Ovary (tissue), 9 donors: ENCODE measurements around the gene TRAPPC5. TPM values are rescaled to one million over a fixed set of nuclear protein-coding genes. Genes with fewer than 3 reads are reported as not detected.

Experiments used
- DNase-seq, 5 donors: peaks; one replicate each; pipeline ENCODE4 v3.0.0-alpha.2; 2019 to 2020
- H3K27ac ChIP-seq, 2 donors: fragments of 200-600 bp; one replicate each; pipeline versions ENCODE4 v1.5.1 to v1.8.0; 2019 to 2022
- H3K27me3 ChIP-seq: fragments of 200-600 bp; one replicate; pipeline ENCODE4 v1.8.0; 2022
- H3K36me3 ChIP-seq: fragments of 200-600 bp; sonication (generic); one replicate; pipeline ENCODE4 v1.5.1; 2019
- H3K4me1 ChIP-seq: one replicate; pipeline ENCODE4 v1.8.1; 2013; ENCODE audit warnings: mild to moderate bottlenecking, moderate library complexity; ENCODE audit not compliant: insufficient read depth
- H3K4me3 ChIP-seq: fragments of 200-600 bp; sonication (generic); one replicate; pipeline ENCODE4 v1.5.1; 2017
- H3K9me3 ChIP-seq, 2 donors: fragments of 200-600 bp in 1 of 2; sonication (generic) in 1 of 2; one replicate each; pipeline versions ENCODE4 v1.5.1 to v1.8.1; 2013 to 2019; ENCODE audit warnings: mild to moderate bottlenecking in 1 of 2, moderate library complexity in 1 of 2
- CTCF ChIP-seq, 3 donors: fragments of 450-650 bp in 2 of 3; fragments of 200-600 bp in 1 of 3; IDR thresholded peaks; one replicate each; pipeline versions ENCODE4 v1.5.1 to v1.8.0; 2016 to 2022; ENCODE audit warnings: antibody characterized with exemption in 3 of 3, mild to moderate bottlenecking in 1 of 3
- EP300 ChIP-seq: sonication (generic); formaldehyde crosslinking; IDR thresholded peaks from one replicate; pipeline ENCODE4 v1.6.1; 2017; ENCODE audit warnings: antibody characterized with exemption
- POLR2A ChIP-seq: fragments of 450-650 bp; IDR thresholded peaks from one replicate; pipeline ENCODE4 v1.6.1; 2017; ENCODE audit warnings: antibody characterized with exemption, mild to moderate bottlenecking, moderate library complexity
- WGBS, 3 donors: extraction: QIAGEN DNeasy Blood & Tissue Kit in 1 of 3; methylation state at CpG; one replicate each; pipeline versions ENCODE4 v1.1.5 to v1.1.7; 2013 to 2017; 5-methylcytosine and 5-hydroxymethylcytosine counted together
- intact Hi-C, 4 donors: fragments of 100-400 bp; cut with DNase I; formaldehyde crosslinking; loops; one replicate each; pipeline versions ENCODE4 v1.11.0 to v1.15.1; 2022 to 2023
- polyA plus RNA-seq, 2 donors: library from polyadenylated mRNA; stranded (reverse); fragments of 200-250 nt in 1 of 2; fragments of 350-450 nt in 1 of 2; fragmentation: Illumina TruSeq in 1 of 2; extraction: RNeasy Lipid Tissue Mini Kit (QIAGEN cat#74804) in 1 of 2; gene quantifications; one replicate each; pipeline ENCODE4 v1.2.3, GENCODE V29; 2013 to 2014
- total RNA-seq, 7 donors: library from RNA; depleted of rRNA in 2 of 7; stranded (reverse); fragments of >200 nt in 2 of 7; fragmentation: NEBNext Ultra II Directional in 3 of 7; extraction: Animal tissue kit (Norgen Biotek cat#: 25700) in 3 of 7; gene quantifications; one replicate each; pipeline versions ENCODE4 v1.1.0 to v1.2.4, GENCODE V29; 2016 to 2023
- donor health status: DM: no; HTN: no; CAD: no; lungs with moderate emphysema.
- donor health status: DM: no; HTN: no; CAD: no.
- donor health status: Bipolar disorder and iron deficiency.
- donor health status: DM: yes; HTN: yes; CAD: no.
- donor health status: DM: no; HTN: no; CAD: no.
- donor health status: DM: yes; HTN: yes; CAD: no.

The TRAPPC5 gene
- total and polyA plus RNA-seq, 9 donors, result 0.32 to 111 (median 66.5) TPM

- DNase-seq, result no peak
- H3K9me3 ChIP-seq, result no peaks in the 10 kb centered on the region
- no peak overlapping the region for H3K27ac ChIP-seq
- H3K27me3 ChIP-seq, result no peaks in the 10 kb centered on the region
- intact Hi-C loops, result loop anchor here in 1 of 4 donors (10.0 kb wide), 1 partner anchor 315 kb away; no protein-coding TSS in a partner anchor
- H3K36me3 ChIP-seq, result no peaks in the 10 kb centered on the region
- no peaks in the 10 kb centered on the region for H3K4me1 ChIP-seq
- H3K4me3 ChIP-seq, result no peak overlapping the region
- 1% methylated on average over 31 to 43 of the region's 43 CpGs for WGBS, 3 donors
- no peak for TF ChIP-seq EP300
- TF ChIP-seq POLR2A, result no peak
- TF ChIP-seq CTCF (IDR thresholded peaks at IDR 0.05), result no peak
Measured at GRCh38 chr19:7670150-7670783, 10.4 kb upstream of the TRAPPC5 start.

DNA sequence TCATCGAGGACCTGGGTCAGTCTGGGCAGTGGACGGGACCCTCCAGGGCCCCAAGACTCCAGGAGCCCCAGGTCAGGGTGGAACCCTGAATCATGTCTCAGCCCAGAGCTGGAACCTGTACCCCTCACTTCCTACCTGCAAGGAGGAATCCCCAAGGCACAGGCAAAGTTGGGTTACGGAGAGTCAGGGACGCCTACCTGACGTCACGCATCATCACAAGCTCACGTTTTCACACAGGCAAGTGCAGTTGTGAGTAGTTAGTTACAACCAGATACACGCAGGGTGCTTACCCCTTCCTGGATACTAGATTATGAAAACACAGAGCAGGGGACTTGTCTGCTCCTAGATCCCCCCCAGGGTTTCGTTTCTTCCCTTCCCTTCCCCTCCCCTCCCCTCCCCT is 9.8 kb upstream of the TRAPPC5 start:
- Histone ChIP-seq H3K27me3 (no peaks in the 10 kb centered on the region), H3K27ac (no peak overlapping the region), H3K4me3 (no peak overlapping the region), H3K4me1 (no peaks in the 10 kb centered on the region), H3K9me3 (no peaks in the 10 kb centered on the region), H3K36me3 (no peaks in the 10 kb centered on the region)
- TF ChIP-seq POLR2A, result no peak
- no peak for TF ChIP-seq CTCF (IDR thresholded peaks at IDR 0.05)
- 15 to 30% (median 29%) methylated on average over 9 of the region's 9 CpGs for WGBS, 3 donors
- no peak for DNase-seq
- intact Hi-C loops, result loop anchor here in 1 of 4 donors (10.0 kb wide), 1 partner anchor 316 kb away; no protein-coding TSS in a partner anchor

DNA sequence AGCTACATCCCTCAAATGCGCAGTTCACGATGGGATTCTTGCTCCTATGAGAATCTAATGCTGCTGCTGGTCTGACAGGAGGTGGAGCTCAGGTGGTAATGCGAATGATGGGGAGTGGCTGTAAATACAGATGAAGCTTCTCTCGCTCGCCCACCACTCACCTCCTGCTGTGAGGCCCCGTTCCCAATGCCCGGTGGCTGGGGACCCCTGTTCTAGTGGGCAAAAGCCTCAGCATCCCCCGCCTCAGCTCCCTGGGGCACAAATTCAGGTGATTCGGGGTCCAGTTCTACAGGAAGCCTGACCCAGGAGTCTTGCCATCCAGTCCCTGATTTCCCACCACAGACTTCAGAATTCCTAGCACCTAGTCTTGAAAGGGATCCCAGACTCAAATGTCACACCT is 8.1 kb upstream of the TRAPPC5 start:
- DNase-seq, result no peak
- Histone ChIP-seq H3K27me3 (no peaks in the 10 kb centered on the region), H3K9me3 (no peaks in the 10 kb centered on the region), H3K27ac (no peak overlapping the region), H3K36me3 (no peaks in the 10 kb centered on the region), H3K4me1 (no peaks in the 10 kb centered on the region), H3K4me3 (no peak overlapping the region)
- TF ChIP-seq POLR2A, result no peak
- no peak for TF ChIP-seq CTCF (IDR thresholded peaks at IDR 0.05)
- no peak for TF ChIP-seq EP300
- intact Hi-C loops, result loop anchor here in 1 of 4 donors (10.0 kb wide), 1 partner anchor 318 kb away; no protein-coding TSS in a partner anchor
- 39 to 47% (median 42%) methylated on average over 9 of the region's 9 CpGs for WGBS, 3 donors

DNA sequence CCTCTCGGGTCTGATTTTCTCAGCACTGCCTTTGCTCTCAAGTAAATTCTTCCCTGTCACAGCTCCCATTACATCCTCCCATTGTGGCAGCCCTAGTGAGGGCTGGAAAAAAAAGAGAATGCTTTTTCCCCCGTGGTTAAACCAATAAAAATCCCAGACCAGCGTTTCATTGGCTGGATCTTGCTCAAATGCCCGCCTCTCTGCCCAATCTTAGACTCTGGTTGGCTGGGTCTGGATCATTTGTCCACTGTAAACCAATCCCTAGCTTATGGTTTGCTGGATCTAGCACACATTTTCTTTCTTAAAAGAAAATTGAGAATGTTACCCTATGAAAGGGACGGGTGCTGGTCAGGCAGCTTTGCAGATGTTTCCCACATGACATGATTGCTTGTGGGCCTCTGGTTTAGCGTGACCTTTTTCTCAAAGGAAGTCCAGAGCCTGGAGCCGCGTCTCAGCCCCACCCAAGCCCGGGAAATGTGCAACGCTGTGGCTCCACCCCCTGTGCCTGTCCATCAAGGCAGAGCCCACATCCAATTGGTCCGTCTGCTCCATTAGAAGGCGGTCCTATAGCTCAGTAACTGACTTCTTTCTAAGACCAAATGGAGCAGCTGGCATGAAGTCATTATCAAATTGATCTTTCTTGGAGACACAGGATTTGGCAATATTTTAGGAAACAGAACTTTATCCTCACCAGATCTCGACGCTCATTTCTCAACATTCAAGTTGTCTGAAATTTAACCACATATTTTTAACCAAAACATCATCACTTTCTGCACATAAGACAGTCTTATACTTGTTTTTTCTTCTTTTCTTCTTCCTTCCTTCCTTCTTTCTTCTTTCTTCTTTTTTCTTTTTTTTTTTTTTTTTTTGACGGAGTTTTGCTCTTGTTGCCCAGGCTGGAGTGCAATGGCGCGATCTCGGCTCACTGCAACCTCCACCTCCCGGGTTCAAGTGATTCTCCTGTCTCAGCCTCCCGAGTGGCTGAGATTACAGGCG is 6.3 kb upstream of the TRAPPC5 start:
- H3K36me3 ChIP-seq, result no peaks in the 10 kb centered on the region
- H3K4me3 ChIP-seq, result no peak overlapping the region
- H3K27ac ChIP-seq, result no peak overlapping the region
- no peak for DNase-seq
- no peaks in the 10 kb centered on the region for H3K4me1 ChIP-seq
- TF ChIP-seq POLR2A (no peak), CTCF (IDR thresholded peaks at IDR 0.05) (no peak), EP300 (no peak)
- H3K27me3 ChIP-seq, result no peaks in the 10 kb centered on the region
- intact Hi-C loops, result loop anchor here in 2 of 4 donors (5.0 to 10.0 kb wide), 2 partner anchors 317 to 320 kb away; no protein-coding TSS in a partner anchor
- 50 to 54% (median 53%) methylated on average over 18 to 21 of the region's 21 CpGs for WGBS, 3 donors
- H3K9me3 ChIP-seq, result no peaks in the 10 kb centered on the region
